NT2/D1 (cell line): ENCODE data around the gene ASZ1.
A peak's percentile ranks its signal among the peaks of the same experiment; 100 is the strongest.

Experiments
- DNase-seq: peaks from one replicate; pipeline ENCODE4 v3.0.0-alpha.2; 2011; ENCODE audit warnings: low read depth, low spot score
- H3K27me3 ChIP-seq: 2 replicates; pipeline ENCODE4 v1.6.0; 2011; ENCODE audit warnings: mild to moderate bottlenecking; ENCODE audit not compliant: insufficient read length, insufficient read depth
- H3K36me3 ChIP-seq: 2 replicates; pipeline ENCODE4 v1.6.1; 2011; ENCODE audit warnings: mild to moderate bottlenecking, low read length, mixed read lengths; ENCODE audit not compliant: insufficient read depth, insufficient read length
- H3K4me1 ChIP-seq: 2 replicates; pipeline ENCODE4 v1.5.1; 2011; ENCODE audit not compliant: insufficient read depth, insufficient read length
- H3K4me3 ChIP-seq: 2 replicates; pipeline ENCODE4 v1.5.1; 2011; ENCODE audit warnings: low read depth; ENCODE audit not compliant: insufficient read length
- H3K9ac ChIP-seq: 2 replicates; pipeline ENCODE4 v1.6.0; 2011; ENCODE audit warnings: low read depth; ENCODE audit not compliant: insufficient read length
- H3K9me3 ChIP-seq: 2 replicates; pipeline ENCODE4 v1.5.1; 2011; ENCODE audit warnings: mild to moderate bottlenecking, low read length; ENCODE audit not compliant: insufficient read depth
- SUZ12 ChIP-seq: IDR thresholded peaks from 2 replicates; pipeline ENCODE4 v1.6.1; 2011; ENCODE audit not compliant: insufficient read length, insufficient read depth; ENCODE audit errors: extremely low read depth
- YY1 ChIP-seq: IDR thresholded peaks from 2 replicates; pipeline ENCODE4 v1.6.1; 2011; ENCODE audit not compliant: insufficient read length, insufficient read depth
- ZNF274 ChIP-seq: IDR thresholded peaks from 2 replicates; pipeline ENCODE4 v1.6.1; 2011; ENCODE audit warnings: mild to moderate bottlenecking, low read depth, low read length

The ASZ1 gene

GRCh38 chr7:117338020-117338419, 89.3 kb downstream of the ASZ1 start:
- H3K4me3 ChIP-seq, result no peak overlapping the region
- TF ChIP-seq ZNF274 (no peak), YY1 (no peak), SUZ12 (no peak)
- no peak for DNase-seq
- H3K9me3 ChIP-seq, result no peaks in the 10 kb centered on the region
- H3K36me3 ChIP-seq, result no peaks in the 10 kb centered on the region
- H3K9ac ChIP-seq, result no peak overlapping the region
- no peaks in the 10 kb centered on the region for H3K27me3 ChIP-seq
- no peaks in the 10 kb centered on the region for H3K4me1 ChIP-seq

GRCh38 chr7:117333168-117333567, 94.1 kb downstream of the ASZ1 start:
- Histone ChIP-seq H3K27me3 (no peaks in the 10 kb centered on the region), H3K36me3 (no peaks in the 10 kb centered on the region), H3K4me1 (no peaks in the 10 kb centered on the region), H3K9ac (no peak overlapping the region), H3K4me3 (no peak overlapping the region), H3K9me3 (no peaks in the 10 kb centered on the region)
- TF ChIP-seq SUZ12, result no peak
- no peak for TF ChIP-seq ZNF274
- TF ChIP-seq YY1, result no peak
- no peak for DNase-seq

GRCh38 chr7:117332031-117332430, 95.3 kb downstream of the ASZ1 start:
- Histone ChIP-seq H3K9ac (no peak overlapping the region), H3K27me3 (no peaks in the 10 kb centered on the region), H3K4me1 (no peaks in the 10 kb centered on the region), H3K9me3 (no peaks in the 10 kb centered on the region; the same call in 1 of the 2 replicates), H3K4me3 (no peak overlapping the region), H3K36me3 (no peaks in the 10 kb centered on the region)
- no peak for TF ChIP-seq YY1
- TF ChIP-seq SUZ12, result no peak
- TF ChIP-seq ZNF274, result no peak
- DNase-seq, result no peak

- TF ChIP-seq SUZ12 (no peak), ZNF274 (no peak), YY1 (no peak)
- no peak overlapping the region for H3K9ac ChIP-seq
- no peaks in the 10 kb centered on the region for H3K36me3 ChIP-seq
- H3K9me3 ChIP-seq, result no peaks in the 10 kb centered on the region; the same call in 1 of the 2 replicates
- peaks cover 54% of the 10 kb centered on the region for H3K27me3 ChIP-seq
- no peak overlapping the region for H3K4me3 ChIP-seq
- no peak for DNase-seq
- H3K4me1 ChIP-seq, result no peaks in the 10 kb centered on the region
Observed at GRCh38 chr7:117325836-117326235, 101.5 kb downstream of the ASZ1 start.

GRCh38 chr7:117324960-117325359, 102.3 kb downstream of the ASZ1 start:
- no peaks in the 10 kb centered on the region for H3K36me3 ChIP-seq
- H3K4me3 ChIP-seq, result peak overlapping the region; percentile 47
- TF ChIP-seq SUZ12 (no peak), YY1 (no peak), ZNF274 (no peak)
- DNase-seq, result no peak
- H3K9ac ChIP-seq, result no peak overlapping the region
- H3K4me1 ChIP-seq, result no peaks in the 10 kb centered on the region
- H3K27me3 ChIP-seq, result peaks cover 63% of the 10 kb centered on the region
- no peaks in the 10 kb centered on the region; the same call in 1 of the 2 replicates for H3K9me3 ChIP-seq

- H3K9ac ChIP-seq, result peak overlapping the region; percentile 64
- no peak for DNase-seq
- peak overlapping the region; percentile 47 for H3K4me3 ChIP-seq
- H3K36me3 ChIP-seq, result no peaks in the 10 kb centered on the region
- H3K4me1 ChIP-seq, result no peaks in the 10 kb centered on the region
- H3K27me3 ChIP-seq, result peaks cover 69% of the 10 kb centered on the region
- no peaks in the 10 kb centered on the region; the same call in 1 of the 2 replicates for H3K9me3 ChIP-seq
- no peak for TF ChIP-seq YY1
- TF ChIP-seq ZNF274, result no peak
- no peak for TF ChIP-seq SUZ12
Observed at GRCh38 chr7:117323851-117324711, 103.2 kb downstream of the ASZ1 start.

- no peak for DNase-seq
- TF ChIP-seq SUZ12, result no peak
- TF ChIP-seq YY1, result no peak
- no peak for TF ChIP-seq ZNF274
- Histone ChIP-seq H3K36me3 (no peaks in the 10 kb centered on the region), H3K9me3 (no peaks in the 10 kb centered on the region; the same call in 1 of the 2 replicates), H3K4me3 (peak overlapping the region; percentile 47), H3K9ac (peak overlapping the region; percentile 54), H3K27me3 (peaks cover 69% of the 10 kb centered on the region), H3K4me1 (no peaks in the 10 kb centered on the region)
Observed at GRCh38 chr7:117323305-117323850, 103.9 kb downstream of the ASZ1 start.
